Measurements from ENCODE around the gene MEAK7. TPM values are rescaled to one million over a fixed set of nuclear protein-coding genes. Genes with fewer than 3 reads are reported as not detected.

Gene MEAK7
- total and polyA plus RNA-seq, 2 donors: 4.4 to 7.3 TPM

GRCh38 chr16:84501077-84501735, 3.3 kb downstream of the MEAK7 start:
- peaks cover 0 to 8% of the 10 kb centered on the region in 2 donors for H3K27me3 ChIP-seq (ENCODE audit: control insufficient read depth in 2 of 2, insufficient read depth in 1 of 2, low read length in 1 of 2)
- peaks cover 0 to 8% of the 10 kb centered on the region in 2 donors for H3K36me3 ChIP-seq (ENCODE audit: control insufficient read depth in 2 of 2, insufficient read depth in 2 of 2, low read length in 1 of 2)
- no peak overlapping the region for H3K27ac ChIP-seq (ENCODE audit: low read depth in 1 of 2, low read length in 1 of 2)
- H3K9me3 ChIP-seq (ENCODE audit: control insufficient read depth in 2 of 2, insufficient read depth in 1 of 2, low read length in 1 of 2): no peaks in the 10 kb centered on the region
- WGBS: 98% methylated on average over 12 of the region's 12 CpGs
- H3K4me1 ChIP-seq (ENCODE audit: control insufficient read depth in 2 of 2, insufficient read depth in 2 of 2, low read length in 2 of 2): peaks cover 6 to 35% of the 10 kb centered on the region in 2 donors
- no peak for DNase-seq (ENCODE audit: low read depth in 6 of 9, low spot score in 9 of 9)
- no peak overlapping the region for H3K4me3 ChIP-seq (ENCODE audit: low read length in 2 of 2)

DNA sequence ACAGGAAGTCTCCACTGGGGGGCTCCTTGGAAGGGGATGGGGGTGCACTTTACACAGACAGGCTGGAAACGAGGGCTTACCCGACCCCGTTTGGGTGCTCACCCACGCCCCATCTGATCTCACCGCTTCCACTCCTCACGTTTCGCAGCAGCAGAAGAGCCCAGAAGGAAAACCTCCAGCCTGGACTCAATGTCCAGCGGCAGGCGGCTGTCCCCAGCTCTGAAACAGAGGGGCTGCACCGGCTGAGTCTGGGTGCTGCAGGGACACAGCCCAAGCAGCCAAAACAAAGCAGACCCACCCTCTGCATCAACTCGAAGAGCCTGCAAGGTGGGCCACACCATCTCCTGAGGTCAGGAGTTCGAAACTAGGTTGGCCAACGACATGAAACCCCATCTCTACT, 3.9 kb downstream of the MEAK7 start:
- Histone ChIP-seq H3K4me1 (ENCODE audit: control insufficient read depth in 2 of 2, insufficient read depth in 2 of 2, low read length in 2 of 2) (peaks cover 6 to 29% of the 10 kb centered on the region in 2 donors), H3K36me3 (ENCODE audit: control insufficient read depth in 2 of 2, insufficient read depth in 2 of 2, low read length in 1 of 2) (peaks cover 0 to 10% of the 10 kb centered on the region in 2 donors), H3K4me3 (ENCODE audit: low read length in 2 of 2) (no peak overlapping the region), H3K27me3 (ENCODE audit: control insufficient read depth in 2 of 2, insufficient read depth in 1 of 2, low read length in 1 of 2) (peaks cover 0 to 6% of the 10 kb centered on the region in 2 donors), H3K9me3 (ENCODE audit: control insufficient read depth in 2 of 2, insufficient read depth in 1 of 2, low read length in 1 of 2) (no peaks in the 10 kb centered on the region), H3K27ac (ENCODE audit: low read depth in 1 of 2, low read length in 1 of 2) (no peak overlapping the region)
- WGBS: 97% methylated on average over 13 of the region's 13 CpGs
- no peak for DNase-seq (ENCODE audit: low read depth in 6 of 9, low spot score in 9 of 9)

DNA sequence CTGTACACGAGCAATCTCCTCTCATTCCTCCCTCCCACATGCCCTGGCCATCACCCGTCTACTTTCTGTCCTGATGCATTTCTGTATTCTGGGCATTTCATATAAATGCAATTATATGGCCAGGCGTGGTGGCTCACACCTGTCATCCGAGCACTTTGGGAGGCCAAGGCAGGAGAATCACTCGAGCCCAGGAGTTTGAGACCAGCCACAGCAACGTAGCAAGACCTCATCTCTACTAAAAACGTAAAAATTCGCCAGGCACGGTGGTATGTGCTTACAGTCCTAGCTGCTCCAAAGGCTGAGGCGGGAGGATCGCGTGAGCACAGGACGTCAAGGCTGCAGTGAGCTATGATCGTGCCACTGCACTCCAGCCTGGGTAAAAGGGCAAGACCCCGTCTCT, 4.8 kb downstream of the MEAK7 start:
- WGBS: 94% methylated on average over 15 of the region's 15 CpGs
- Histone ChIP-seq H3K27ac (ENCODE audit: low read depth in 1 of 2, low read length in 1 of 2) (no peak overlapping the region), H3K4me1 (ENCODE audit: control insufficient read depth in 2 of 2, insufficient read depth in 2 of 2, low read length in 2 of 2) (peaks cover 4 to 20% of the 10 kb centered on the region in 2 donors), H3K9me3 (ENCODE audit: control insufficient read depth in 2 of 2, insufficient read depth in 1 of 2, low read length in 1 of 2) (no peaks in the 10 kb centered on the region), H3K27me3 (ENCODE audit: control insufficient read depth in 2 of 2, insufficient read depth in 1 of 2, low read length in 1 of 2) (no peaks in the 10 kb centered on the region), H3K4me3 (ENCODE audit: low read length in 2 of 2) (no peak overlapping the region), H3K36me3 (ENCODE audit: control insufficient read depth in 2 of 2, insufficient read depth in 2 of 2, low read length in 1 of 2) (peaks cover 0 to 13% of the 10 kb centered on the region in 2 donors)
- DNase-seq (ENCODE audit: low read depth in 6 of 9, low spot score in 9 of 9): no peak

DNA sequence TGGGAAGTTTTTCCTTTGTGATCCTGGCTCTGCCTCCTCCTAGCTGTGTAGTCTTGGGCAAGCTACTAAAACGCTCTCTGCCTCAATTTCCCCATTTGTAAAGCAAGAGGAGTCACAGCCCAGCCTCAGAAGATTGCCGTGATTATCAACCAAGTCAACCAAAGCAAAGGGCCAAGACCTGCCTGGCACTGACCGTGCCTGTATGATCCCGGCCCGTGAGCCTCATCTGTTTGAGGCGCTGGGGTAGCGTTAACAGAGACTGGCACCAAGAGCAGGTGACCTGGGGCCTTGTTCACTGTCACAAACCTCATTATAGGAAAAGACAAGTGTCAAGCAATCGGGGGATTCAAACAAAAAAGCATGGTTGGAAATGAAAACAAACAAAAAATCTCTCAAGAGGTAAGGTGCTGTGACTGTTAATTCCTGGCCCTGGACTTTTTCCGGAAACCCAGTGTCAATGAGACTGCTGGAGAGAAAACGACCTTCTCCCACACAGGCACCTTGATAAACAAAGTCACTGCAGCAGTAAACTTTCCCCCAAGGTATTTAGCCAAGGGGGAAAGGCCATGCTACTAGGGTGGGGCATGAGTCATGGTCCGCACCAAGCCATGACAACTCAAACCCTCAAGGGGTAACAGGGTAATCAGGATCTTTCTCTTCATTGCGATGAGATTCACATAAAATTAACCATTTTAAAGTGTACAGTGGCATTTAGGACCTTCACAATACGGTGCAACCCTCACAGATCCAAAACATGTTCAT, 5.4 kb downstream of the MEAK7 start:
- H3K27me3 ChIP-seq (ENCODE audit: control insufficient read depth in 2 of 2, insufficient read depth in 1 of 2, low read length in 1 of 2): no peaks in the 10 kb centered on the region
- DNase-seq (ENCODE audit: low read depth in 6 of 9, low spot score in 9 of 9): no peak
- no peak overlapping the region for H3K27ac ChIP-seq (ENCODE audit: low read depth in 1 of 2, low read length in 1 of 2)
- WGBS: 97% methylated on average over 13 of the region's 13 CpGs
- no peaks in the 10 kb centered on the region for H3K9me3 ChIP-seq (ENCODE audit: control insufficient read depth in 2 of 2, insufficient read depth in 1 of 2, low read length in 1 of 2)
- peaks cover 0 to 16% of the 10 kb centered on the region in 2 donors for H3K36me3 ChIP-seq (ENCODE audit: control insufficient read depth in 2 of 2, insufficient read depth in 2 of 2, low read length in 1 of 2)
- H3K4me1 ChIP-seq (ENCODE audit: control insufficient read depth in 2 of 2, insufficient read depth in 2 of 2, low read length in 2 of 2): peaks cover 3 to 15% of the 10 kb centered on the region in 2 donors
- H3K4me3 ChIP-seq (ENCODE audit: low read length in 2 of 2): no peak overlapping the region

- peak overlapping the region in 1 of 2 donors; percentile 85 for H3K27ac ChIP-seq (ENCODE audit: low read depth in 1 of 2, low read length in 1 of 2)
- no peak for DNase-seq (ENCODE audit: low read depth in 6 of 9, low spot score in 9 of 9)
- WGBS: 98% methylated on average over 2 of the region's 2 CpGs
These were observed 6.2 kb downstream of the MEAK7 start for GRCh38 chr16:84498223-84498610.

GRCh38 chr16:84497418-84498222, 6.8 kb downstream of the MEAK7 start:
- peak in 2 of 9 donors; percentile 40 to 67 for DNase-seq (ENCODE audit: low read depth in 6 of 9, low spot score in 9 of 9)
- 88% methylated on average over 18 of the region's 18 CpGs for WGBS
- Histone ChIP-seq H3K27me3 (ENCODE audit: control insufficient read depth in 2 of 2, insufficient read depth in 1 of 2, low read length in 1 of 2) (no peaks in the 10 kb centered on the region), H3K27ac (ENCODE audit: low read depth in 1 of 2, low read length in 1 of 2) (peak overlapping the region in 1 of 2 donors; percentile 85), H3K4me1 (ENCODE audit: control insufficient read depth in 2 of 2, insufficient read depth in 2 of 2, low read length in 2 of 2) (peaks cover 0 to 10% of the 10 kb centered on the region in 2 donors), H3K4me3 (ENCODE audit: low read length in 2 of 2) (no peak overlapping the region), H3K9me3 (ENCODE audit: control insufficient read depth in 2 of 2, insufficient read depth in 1 of 2, low read length in 1 of 2) (peaks cover 0 to 3% of the 10 kb centered on the region in 2 donors), H3K36me3 (ENCODE audit: control insufficient read depth in 2 of 2, insufficient read depth in 2 of 2, low read length in 1 of 2) (peaks cover 0 to 19% of the 10 kb centered on the region in 2 donors)

More at GRCh38 chr16:84498223-84498610, 6.2 kb downstream of the MEAK7 start:
- Histone ChIP-seq H3K27me3 (ENCODE audit: control insufficient read depth in 2 of 2, insufficient read depth in 1 of 2, low read length in 1 of 2) (no peaks in the 10 kb centered on the region), H3K9me3 (ENCODE audit: control insufficient read depth in 2 of 2, insufficient read depth in 1 of 2, low read length in 1 of 2) (no peaks in the 10 kb centered on the region), H3K36me3 (ENCODE audit: control insufficient read depth in 2 of 2, insufficient read depth in 2 of 2, low read length in 1 of 2) (peaks cover 0 to 19% of the 10 kb centered on the region in 2 donors), H3K4me3 (ENCODE audit: low read length in 2 of 2) (no peak overlapping the region), H3K4me1 (ENCODE audit: control insufficient read depth in 2 of 2, insufficient read depth in 2 of 2, low read length in 2 of 2) (peaks cover 0 to 10% of the 10 kb centered on the region in 2 donors)

DNA sequence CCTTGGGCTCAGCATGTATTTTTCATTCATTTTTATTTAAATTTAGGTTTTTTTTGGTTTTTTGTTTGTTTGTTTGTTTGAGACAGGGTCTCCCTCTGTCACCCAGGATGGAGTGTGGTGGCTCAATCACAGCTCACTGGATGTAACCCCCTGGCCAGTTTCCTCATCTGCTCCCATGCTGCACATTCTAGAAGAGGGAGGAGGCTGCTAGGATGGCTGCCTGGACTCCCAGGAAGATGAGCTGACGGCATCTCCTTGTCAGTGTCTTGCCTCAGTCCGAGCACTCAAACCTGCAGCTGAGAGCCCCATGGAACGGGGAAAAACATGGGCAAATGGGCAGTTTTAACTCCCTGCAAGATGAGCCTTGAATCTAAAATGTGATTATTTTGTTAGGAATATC, 7.5 kb downstream of the MEAK7 start:
- H3K27ac ChIP-seq (ENCODE audit: low read depth in 1 of 2, low read length in 1 of 2): peak overlapping the region in 1 of 2 donors; percentile 85
- DNase-seq (ENCODE audit: low read depth in 6 of 9, low spot score in 9 of 9): no peak
- 98% methylated on average over 3 of the region's 3 CpGs for WGBS
- no peak overlapping the region for H3K4me3 ChIP-seq (ENCODE audit: low read length in 2 of 2)
- H3K9me3 ChIP-seq (ENCODE audit: control insufficient read depth in 2 of 2, insufficient read depth in 1 of 2, low read length in 1 of 2): peaks cover 0 to 5% of the 10 kb centered on the region in 2 donors
- peaks cover 0 to 10% of the 10 kb centered on the region in 2 donors for H3K4me1 ChIP-seq (ENCODE audit: control insufficient read depth in 2 of 2, insufficient read depth in 2 of 2, low read length in 2 of 2)
- peaks cover 0 to 19% of the 10 kb centered on the region in 2 donors for H3K36me3 ChIP-seq (ENCODE audit: control insufficient read depth in 2 of 2, insufficient read depth in 2 of 2, low read length in 1 of 2)
- no peaks in the 10 kb centered on the region for H3K27me3 ChIP-seq (ENCODE audit: control insufficient read depth in 2 of 2, insufficient read depth in 1 of 2, low read length in 1 of 2)

- WGBS: 98% methylated on average over 11 of the region's 11 CpGs
- peaks cover 0 to 19% of the 10 kb centered on the region in 2 donors for H3K36me3 ChIP-seq (ENCODE audit: control insufficient read depth in 2 of 2, insufficient read depth in 2 of 2, low read length in 1 of 2)
- no peak for DNase-seq (ENCODE audit: low read depth in 6 of 9, low spot score in 9 of 9)
- peaks cover 0 to 10% of the 10 kb centered on the region in 2 donors for H3K4me1 ChIP-seq (ENCODE audit: control insufficient read depth in 2 of 2, insufficient read depth in 2 of 2, low read length in 2 of 2)
- H3K27me3 ChIP-seq (ENCODE audit: control insufficient read depth in 2 of 2, insufficient read depth in 1 of 2, low read length in 1 of 2): no peaks in the 10 kb centered on the region
- no peak overlapping the region for H3K4me3 ChIP-seq (ENCODE audit: low read length in 2 of 2)
- H3K27ac ChIP-seq (ENCODE audit: low read depth in 1 of 2, low read length in 1 of 2): no peak overlapping the region
- peaks cover 0 to 5% of the 10 kb centered on the region in 2 donors for H3K9me3 ChIP-seq (ENCODE audit: control insufficient read depth in 2 of 2, insufficient read depth in 1 of 2, low read length in 1 of 2)
These were observed 9.0 kb downstream of the MEAK7 start for GRCh38 chr16:84495506-84495905.
